GM12875 (cell line): ENCODE results near the gene GRK5.

Source experiments
- H3K4me3 ChIP-seq: one replicate; pipeline ENCODE4 v1.5.1; 2011; ENCODE audit warnings: low read depth, low read length, control low read depth
- CTCF ChIP-seq: IDR thresholded peaks from 2 replicates; pipeline ENCODE4 v1.5.1; 2011; ENCODE audit warnings: low read depth, mild to moderate bottlenecking, control low read depth, inconsistent platforms, low read length, moderate library complexity, borderline replicate concordance; ENCODE audit not compliant: insufficient read depth

The GRK5 gene

GRCh38 chr10:119326167-119326566 lies 118.8 kb downstream of the GRK5 start:
- no peak overlapping the region for H3K4me3 ChIP-seq
- TF ChIP-seq CTCF: no peak

DNA sequence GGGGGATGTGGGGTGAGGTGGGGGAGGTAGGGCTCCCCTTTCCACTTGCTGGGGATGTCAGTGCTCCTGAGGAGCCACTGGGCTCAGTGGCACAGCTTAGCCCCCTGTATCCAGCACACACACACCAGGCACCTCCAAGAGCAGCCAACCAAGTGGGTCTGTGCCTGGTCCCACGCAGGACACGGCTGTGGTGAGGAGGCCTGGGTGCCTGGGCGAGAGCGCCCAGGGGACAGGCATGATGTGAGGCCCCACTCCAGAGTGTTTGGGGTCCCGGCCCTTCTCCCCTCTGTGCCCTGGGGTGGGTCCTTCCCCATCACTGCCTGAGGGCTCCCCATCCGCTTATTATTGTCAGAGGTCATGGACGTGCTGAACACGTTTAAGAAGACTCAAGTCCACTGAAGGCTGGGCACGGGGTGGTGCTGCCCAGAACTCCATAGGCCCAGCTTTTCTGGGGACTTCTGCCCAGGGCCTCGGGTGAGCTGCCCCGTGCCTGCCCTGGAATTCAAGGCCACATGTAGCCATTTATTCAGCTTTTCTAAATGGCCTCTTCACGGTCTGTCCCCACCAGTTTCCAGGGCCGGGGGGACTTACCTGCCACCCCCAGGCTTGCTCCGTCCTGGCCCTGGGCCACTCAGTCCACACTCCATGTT lies 119.8 kb downstream of the GRK5 start:
- no peak overlapping the region for H3K4me3 ChIP-seq
- TF ChIP-seq CTCF: no peak

DNA sequence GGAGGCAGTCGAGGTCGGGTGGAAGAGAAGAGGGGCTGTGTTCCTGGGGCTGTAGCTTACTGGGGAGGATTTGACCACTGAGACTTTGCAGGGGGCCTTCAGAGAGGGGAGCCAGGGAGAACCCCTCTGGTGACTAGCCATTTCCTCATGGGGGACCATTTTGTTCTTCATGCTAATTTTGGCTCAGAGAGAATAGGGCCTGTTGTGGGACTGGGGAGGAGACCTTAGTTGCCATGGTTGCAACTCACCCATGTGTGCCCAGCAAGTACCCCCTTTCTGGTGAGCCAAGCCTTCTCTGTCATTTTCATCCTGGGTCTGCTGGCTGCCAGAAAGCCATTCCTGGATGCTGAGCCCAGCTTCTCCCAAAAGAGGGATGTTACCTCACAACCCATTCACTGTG lies 120.9 kb downstream of the GRK5 start:
- H3K4me3 ChIP-seq: no peak overlapping the region
- TF ChIP-seq CTCF: no peak

DNA sequence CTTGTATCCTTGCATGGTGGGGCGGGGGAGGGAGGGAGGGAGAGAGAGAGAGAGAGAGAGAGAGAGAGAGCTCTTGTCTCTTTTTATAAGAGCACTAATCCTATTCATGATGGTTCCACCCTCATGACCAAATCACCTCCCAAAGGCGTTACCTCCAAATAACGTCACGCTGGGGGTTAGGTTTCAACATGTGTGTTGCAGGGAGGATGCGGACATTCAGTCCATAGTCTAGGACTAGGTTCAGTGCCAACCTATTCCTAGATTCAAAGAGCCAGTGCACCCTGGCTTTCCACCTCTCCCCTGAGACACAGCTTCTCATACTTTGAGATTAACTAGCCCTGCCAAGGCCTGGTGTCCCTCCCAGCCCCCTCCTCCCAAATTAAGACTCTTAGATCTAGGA lies 123.0 kb downstream of the GRK5 start:
- TF ChIP-seq CTCF: no peak
- no peak overlapping the region for H3K4me3 ChIP-seq

DNA sequence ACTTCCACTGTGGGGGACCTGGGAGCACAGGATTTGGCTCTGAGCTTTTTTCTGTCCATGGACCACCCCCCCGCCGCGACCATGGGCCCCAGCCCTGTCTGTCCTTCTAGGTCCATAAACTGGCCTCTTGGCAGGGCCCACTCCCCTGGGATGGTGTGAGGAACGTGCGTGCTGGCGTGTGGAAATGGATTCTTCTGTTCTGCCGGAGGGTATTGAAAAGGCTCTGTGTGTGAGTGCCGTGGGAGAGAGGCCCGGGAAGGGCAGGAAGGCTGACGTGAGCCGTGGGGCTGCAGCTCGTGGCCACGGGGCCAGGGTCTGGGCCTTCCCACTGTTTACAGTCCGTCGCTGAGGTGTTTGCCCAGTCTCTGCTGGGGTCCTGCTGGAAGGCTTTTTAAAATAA lies 123.7 kb downstream of the GRK5 start:
- no peak overlapping the region for H3K4me3 ChIP-seq
- no peak for TF ChIP-seq CTCF

DNA sequence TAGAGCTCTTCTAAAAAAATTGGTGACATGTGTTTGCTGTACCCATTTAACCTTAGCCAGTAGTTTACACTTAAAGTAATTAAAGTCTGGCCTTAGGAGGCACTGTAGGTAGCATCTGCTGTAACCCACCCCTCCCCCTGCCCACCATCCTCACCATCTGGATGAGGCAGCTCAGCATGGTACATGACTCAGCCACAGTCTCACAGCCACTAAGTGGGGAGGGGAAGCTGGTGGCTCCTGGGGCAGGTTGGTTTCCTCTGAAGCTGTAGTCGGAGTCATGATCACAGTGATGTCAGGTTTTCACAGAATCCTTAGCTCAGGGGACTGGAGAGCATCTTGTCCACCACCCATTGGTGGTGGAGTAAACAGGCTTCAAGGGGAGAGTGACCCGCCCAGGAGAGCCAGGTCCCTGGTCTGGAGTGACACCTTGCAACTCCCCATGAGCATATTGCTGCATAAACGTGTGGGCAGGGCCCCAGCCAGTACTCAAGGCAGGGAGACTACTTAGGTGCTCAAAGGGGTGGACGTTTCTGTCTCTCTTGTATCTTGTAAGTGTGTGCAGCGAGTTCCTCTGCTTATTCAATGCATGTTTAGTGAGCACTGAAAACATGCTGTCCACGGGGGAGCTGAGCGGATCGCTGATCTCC lies 125.9 kb downstream of the GRK5 start:
- TF ChIP-seq CTCF: no peak
- H3K4me3 ChIP-seq: no peak overlapping the region
